KG1 (cell line): ENCODE data around the gene ADM5.
A peak's percentile ranks its signal among the peaks of the same experiment; 100 is the strongest.
"Not testable (repeated sequence)": the region's sequence is repeated elsewhere in the genome, so short reads cannot be mapped to it uniquely, and the experiment has no call there.

ENCODE experiments used
- DNase-seq: peaks from one replicate; lab custom pipeline; 2025; lab: John Stamatoyannopoulos, UW

ADM5 gene

GRCh38 chr19:49701271-49701786 lies 11.9 kb downstream of the ADM5 start:
- no peak for DNase-seq

GRCh38 chr19:49704888-49705642 lies 15.7 kb downstream of the ADM5 start:
- DNase-seq = no peak

- DNase-seq = no peak
Observed at GRCh38 chr19:49705919-49706318, 16.5 kb downstream of the ADM5 start.

GRCh38 chr19:49710372-49710951 lies 21.1 kb downstream of the ADM5 start:
- no peak for DNase-seq

- no peak for DNase-seq
Observed at GRCh38 chr19:49712397-49712859, 23.0 kb downstream of the ADM5 start.

- DNase-seq = no peak
Observed at GRCh38 chr19:49713236-49713845, 23.9 kb downstream of the ADM5 start.

GRCh38 chr19:49716154-49716553 lies 26.8 kb downstream of the ADM5 start:
- no peak for DNase-seq

GRCh38 chr19:49718511-49718910 lies 29.1 kb downstream of the ADM5 start:
- DNase-seq = no peak

GRCh38 chr19:49718991-49719390 lies 29.6 kb downstream of the ADM5 start:
- no peak for DNase-seq

- DNase-seq = not testable (repeated sequence)
Observed at GRCh38 chr19:49719420-49719819, 30.0 kb downstream of the ADM5 start.

GRCh38 chr19:49727217-49728030 lies 38.0 kb downstream of the ADM5 start:
- DNase-seq = no peak

- peak; percentile 29 for DNase-seq
Observed at GRCh38 chr19:49730166-49730565, 40.8 kb downstream of the ADM5 start.

- no peak for DNase-seq
Observed at GRCh38 chr19:49738268-49738667, 48.9 kb downstream of the ADM5 start.

- DNase-seq = no peak
Observed at GRCh38 chr19:49739098-49739497, 49.7 kb downstream of the ADM5 start.

- no peak for DNase-seq
Observed at GRCh38 chr19:49739933-49740332, 50.5 kb downstream of the ADM5 start.
